Measurements from ENCODE around the gene TIAM1. TPM values are rescaled to one million over a fixed set of nuclear protein-coding genes. Genes with fewer than 3 reads are reported as not detected.

The TIAM1 gene
- total RNA-seq, 1 donor from 2014 or later: 6.6 TPM

GRCh38 chr21:31261759-31262158, 82.3 kb downstream of the TIAM1 start:
- H3K4me1 Mint-ChIP-seq (ENCODE audit: low read depth): peaks cover 5% of the 10 kb centered on the region
- H3K27me3 Mint-ChIP-seq (ENCODE audit: low read depth): no peaks in the 10 kb centered on the region
- no peaks in the 10 kb centered on the region for H3K36me3 Mint-ChIP-seq (ENCODE audit: low read depth)
- no peak overlapping the region for H3K4me3 Mint-ChIP-seq (ENCODE audit: unreplicated experiment)
- DNase-seq (ENCODE audit: low spot score): no peak
- TF ChIP-seq, protein P1, sequence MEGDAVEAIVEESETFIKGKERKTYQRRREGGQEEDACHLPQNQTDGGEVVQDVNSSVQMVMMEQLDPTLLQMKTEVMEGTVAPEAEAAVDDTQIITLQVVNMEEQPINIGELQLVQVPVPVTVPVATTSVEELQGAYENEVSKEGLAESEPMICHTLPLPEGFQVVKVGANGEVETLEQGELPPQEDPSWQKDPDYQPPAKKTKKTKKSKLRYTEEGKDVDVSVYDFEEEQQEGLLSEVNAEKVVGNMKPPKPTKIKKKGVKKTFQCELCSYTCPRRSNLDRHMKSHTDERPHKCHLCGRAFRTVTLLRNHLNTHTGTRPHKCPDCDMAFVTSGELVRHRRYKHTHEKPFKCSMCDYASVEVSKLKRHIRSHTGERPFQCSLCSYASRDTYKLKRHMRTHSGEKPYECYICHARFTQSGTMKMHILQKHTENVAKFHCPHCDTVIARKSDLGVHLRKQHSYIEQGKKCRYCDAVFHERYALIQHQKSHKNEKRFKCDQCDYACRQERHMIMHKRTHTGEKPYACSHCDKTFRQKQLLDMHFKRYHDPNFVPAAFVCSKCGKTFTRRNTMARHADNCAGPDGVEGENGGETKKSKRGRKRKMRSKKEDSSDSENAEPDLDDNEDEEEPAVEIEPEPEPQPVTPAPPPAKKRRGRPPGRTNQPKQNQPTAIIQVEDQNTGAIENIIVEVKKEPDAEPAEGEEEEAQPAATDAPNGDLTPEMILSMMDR (IDR thresholded peaks at IDR 0.05): no peak
- H3K27ac Mint-ChIP-seq (ENCODE audit: unreplicated experiment): no peak overlapping the region
- H3K9me3 Mint-ChIP-seq (ENCODE audit: low read depth): no peaks in the 10 kb centered on the region

DNA sequence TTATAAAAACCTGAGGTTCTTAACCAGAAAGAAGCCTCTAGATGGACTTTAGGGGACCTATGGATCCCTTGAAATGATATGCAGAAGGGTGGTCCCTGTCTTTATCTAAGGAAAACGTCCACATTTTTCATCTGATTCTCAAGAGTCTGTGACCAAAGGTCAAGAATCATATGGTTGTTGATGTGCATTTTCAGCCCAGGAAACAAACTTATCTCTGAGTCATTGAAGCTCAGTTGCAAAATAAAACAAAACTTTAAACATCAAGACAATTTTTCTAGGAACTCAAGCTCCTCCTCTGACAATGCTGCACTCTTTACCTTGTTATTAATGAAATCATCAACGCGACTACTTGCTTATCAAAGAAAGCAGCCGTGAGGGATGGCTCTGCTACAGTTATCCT, 83.3 kb downstream of the TIAM1 start:
- H3K27ac Mint-ChIP-seq (ENCODE audit: unreplicated experiment): no peak overlapping the region
- TF ChIP-seq, protein P1 (IDR thresholded peaks at IDR 0.05): no peak
- no peaks in the 10 kb centered on the region for H3K9me3 Mint-ChIP-seq (ENCODE audit: low read depth)
- no peaks in the 10 kb centered on the region for H3K36me3 Mint-ChIP-seq (ENCODE audit: low read depth)
- H3K27me3 Mint-ChIP-seq (ENCODE audit: low read depth): no peaks in the 10 kb centered on the region
- no peak for DNase-seq (ENCODE audit: low spot score)
- peaks cover 5% of the 10 kb centered on the region for H3K4me1 Mint-ChIP-seq (ENCODE audit: low read depth)
- H3K4me3 Mint-ChIP-seq (ENCODE audit: unreplicated experiment): no peak overlapping the region

- TF ChIP-seq, protein P1 (IDR thresholded peaks at IDR 0.05): no peak
- Mint-ChIP-seq H3K4me1 (ENCODE audit: low read depth) (peaks cover 5% of the 10 kb centered on the region), H3K36me3 (ENCODE audit: low read depth) (no peaks in the 10 kb centered on the region), H3K27me3 (ENCODE audit: low read depth) (no peaks in the 10 kb centered on the region), H3K27ac (ENCODE audit: unreplicated experiment) (peak overlapping the region; percentile 15), H3K4me3 (ENCODE audit: unreplicated experiment) (no peak overlapping the region), H3K9me3 (ENCODE audit: low read depth) (no peaks in the 10 kb centered on the region)
- no peak for DNase-seq (ENCODE audit: low spot score)
These were observed 86.0 kb downstream of the TIAM1 start for GRCh38 chr21:31258073-31258472.

DNA sequence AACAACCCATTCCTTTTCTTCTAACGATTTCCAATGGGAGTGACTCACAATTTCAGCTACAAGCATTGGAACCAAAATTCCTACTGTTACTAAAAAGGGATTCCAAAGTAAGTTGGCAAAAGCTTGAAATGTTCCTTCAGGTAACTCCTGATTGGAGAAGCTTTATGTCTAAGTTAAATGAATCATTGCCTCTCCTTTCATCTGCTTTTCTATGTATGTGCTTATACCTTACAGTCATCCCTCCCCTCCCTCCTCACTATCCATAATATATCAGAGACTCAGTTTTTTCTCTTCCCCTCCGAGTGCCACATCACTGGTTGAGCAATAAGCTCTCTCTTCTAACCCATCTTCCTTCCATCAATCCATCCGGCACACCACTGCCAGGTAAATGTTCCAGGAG, 86.8 kb downstream of the TIAM1 start:
- DNase-seq (ENCODE audit: low spot score): no peak
- Mint-ChIP-seq H3K9me3 (ENCODE audit: low read depth) (no peaks in the 10 kb centered on the region), H3K36me3 (ENCODE audit: low read depth) (no peaks in the 10 kb centered on the region), H3K27me3 (ENCODE audit: low read depth) (no peaks in the 10 kb centered on the region), H3K4me3 (ENCODE audit: unreplicated experiment) (no peak overlapping the region), H3K27ac (ENCODE audit: unreplicated experiment) (no peak overlapping the region), H3K4me1 (ENCODE audit: low read depth) (peaks cover 5% of the 10 kb centered on the region)
- TF ChIP-seq, protein P1 (IDR thresholded peaks at IDR 0.05): no peak

- Mint-ChIP-seq H3K9me3 (ENCODE audit: low read depth) (no peaks in the 10 kb centered on the region), H3K4me3 (ENCODE audit: unreplicated experiment) (no peak overlapping the region), H3K4me1 (ENCODE audit: low read depth) (peaks cover 5% of the 10 kb centered on the region), H3K27ac (ENCODE audit: unreplicated experiment) (no peak overlapping the region), H3K27me3 (ENCODE audit: low read depth) (no peaks in the 10 kb centered on the region), H3K36me3 (ENCODE audit: low read depth) (no peaks in the 10 kb centered on the region)
- TF ChIP-seq, protein P1 (IDR thresholded peaks at IDR 0.05): no peak
- no peak for DNase-seq (ENCODE audit: low spot score)
These were observed 88.2 kb downstream of the TIAM1 start for GRCh38 chr21:31255896-31256295.
